Natural killer cell (primary cell): ENCODE data around the gene MACF1. TPM values are rescaled to one million over a fixed set of nuclear protein-coding genes. Genes with fewer than 3 reads are reported as not detected.

ENCODE experiments used
- ATAC-seq, 3 donors: fragments of 150-1000 bp in 2 of 3; fragments of 200-7000 bp in 1 of 3; cut with Tn5 transposase; 1 replicate in 1 of 3; 2 replicates in 2 of 3; pipeline ENCODE4 v1.10.0; 2021; ENCODE audit warnings: mild to moderate bottlenecking in 2 of 3, moderate library complexity in 2 of 3
- DNase-seq, 2 donors: peaks; one replicate each; pipeline versions ENCODE4 v3.0.0 to v3.0.0-alpha.2; 2013 to 2021; ENCODE audit warnings: mixed read lengths in 1 of 2
- H3K27ac ChIP-seq: one replicate; pipeline ENCODE4 v1.5.1; 2013; ENCODE audit warnings: mild to moderate bottlenecking, low read length
- H3K27me3 ChIP-seq: one replicate; pipeline ENCODE4 v1.6.1; 2013; ENCODE audit warnings: low read length; ENCODE audit not compliant: control insufficient read depth, insufficient read depth
- H3K36me3 ChIP-seq: one replicate; pipeline ENCODE4 v1.6.1; 2013; ENCODE audit warnings: low read length; ENCODE audit not compliant: control insufficient read depth, insufficient read depth
- H3K4me1 ChIP-seq: one replicate; pipeline ENCODE4 v1.6.1; 2013; ENCODE audit warnings: low read length; ENCODE audit not compliant: control insufficient read depth, insufficient read depth
- H3K4me3 ChIP-seq: one replicate; pipeline ENCODE4 v1.5.1; 2013; ENCODE audit warnings: low read length
- H3K9me3 ChIP-seq: one replicate; pipeline ENCODE4 v1.6.1; 2013; ENCODE audit warnings: low read length; ENCODE audit not compliant: control insufficient read depth, insufficient read depth
- H3K27ac Mint-ChIP-seq, 2 donors: one replicate each; pipeline ENCODE4 v1.8.0; 2022; ENCODE audit warnings: mild to moderate bottlenecking in 2 of 2, mixed read lengths in 2 of 2, moderate library complexity in 1 of 2
- H3K27me3 Mint-ChIP-seq, 2 donors: one replicate each; pipeline ENCODE4 v1.8.0; 2022; ENCODE audit warnings: low read depth in 2 of 2, mixed read lengths in 2 of 2
- H3K36me3 Mint-ChIP-seq: one replicate; pipeline ENCODE4 v1.8.0; 2022; ENCODE audit warnings: mixed read lengths
- H3K4me1 Mint-ChIP-seq, 2 donors: one replicate each; pipeline ENCODE4 v1.8.0; 2022; ENCODE audit warnings: mixed read lengths in 2 of 2
- H3K4me3 Mint-ChIP-seq: one replicate; pipeline ENCODE4 v1.8.0; 2022; ENCODE audit warnings: mild to moderate bottlenecking, moderate library complexity, mixed read lengths
- H3K9me3 Mint-ChIP-seq, 2 donors: one replicate each; pipeline ENCODE4 v1.8.0; 2022; ENCODE audit warnings: mixed read lengths in 2 of 2
- WGBS: methylation state at CpG from one replicate; pipeline ENCODE4 v1.1.7; 2013; ENCODE audit warnings: missing lambda C conversion rate; ENCODE audit not compliant: insufficient coverage; 5-methylcytosine and 5-hydroxymethylcytosine counted together
- intact Hi-C: fragments of 100-400 bp; cut with micrococcal nuclease; formaldehyde crosslinking; loops from one replicate; pipeline ENCODE4 v1.14.2; 2022
- total RNA-seq, 4 donors: library from RNA; stranded (reverse); fragments of 120-200 nt in 1 of 4; gene quantifications; one replicate each; pipeline versions ENCODE4 v1.2.3 to v1.2.4, GENCODE V29; 2013 to 2022
- TF ChIP-seq, protein P1 (sequence below): fragments of 200-600 bp; IDR thresholded peaks from one replicate; pipeline ENCODE4 v1.8.0; 2022; ENCODE audit warnings: antibody characterized with exemption

The MACF1 gene
- total RNA-seq, 3 donors from 2014 or later (not counting 1 experiment from before 2014, with no cell fraction given): 752 to 811 (median 752) TPM

DNA sequence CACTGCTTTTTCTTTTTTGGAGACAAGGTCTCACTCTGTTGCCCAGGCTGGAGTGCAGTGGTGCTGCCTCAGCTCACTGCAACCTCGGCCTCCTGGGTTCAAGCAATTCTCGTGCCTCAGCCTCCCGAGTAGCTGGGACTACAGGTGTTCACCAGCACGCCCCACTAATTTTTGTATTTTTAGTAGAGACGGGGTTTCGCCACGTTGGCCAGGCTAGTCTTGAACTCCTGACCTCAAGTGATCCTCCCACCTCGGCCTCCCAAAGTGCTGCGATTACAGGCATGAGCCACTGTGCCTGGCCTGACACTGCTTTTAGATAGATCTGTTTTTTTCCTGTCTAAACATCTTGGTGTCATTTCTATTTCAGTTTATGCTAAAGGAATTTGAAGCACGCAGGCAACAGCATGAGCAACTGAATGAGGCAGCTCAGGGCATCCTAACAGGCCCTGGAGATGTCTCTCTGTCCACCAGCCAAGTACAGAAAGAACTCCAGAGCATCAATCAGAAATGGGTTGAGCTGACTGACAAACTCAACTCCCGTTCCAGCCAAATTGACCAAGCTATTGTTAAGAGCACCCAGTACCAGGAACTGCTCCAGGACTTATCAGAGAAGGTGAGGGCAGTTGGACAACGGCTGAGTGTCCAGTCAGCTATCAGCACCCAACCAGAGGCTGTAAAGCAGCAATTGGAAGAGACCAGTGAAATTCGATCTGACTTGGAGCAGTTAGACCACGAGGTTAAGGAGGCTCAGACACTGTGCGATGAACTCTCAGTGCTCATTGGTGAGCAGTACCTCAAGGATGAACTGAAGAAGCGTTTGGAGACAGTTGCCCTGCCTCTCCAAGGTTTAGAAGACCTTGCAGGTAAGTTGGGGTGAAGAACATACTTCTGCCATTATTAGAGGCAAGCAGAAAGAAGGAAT is 180.8 kb downstream of the MACF1 start:
- H3K36me3 ChIP-seq: peaks cover 86% of the 10 kb centered on the region
- ATAC-seq (no peak), DNase-seq (no peak)
- H3K27ac Mint-ChIP-seq: peak overlapping the region; percentile 29 to 51
- no peaks in the 10 kb centered on the region for H3K9me3 Mint-ChIP-seq
- no peak overlapping the region for H3K27ac ChIP-seq
- peaks cover 27% of the 10 kb centered on the region for H3K36me3 Mint-ChIP-seq
- no peaks in the 10 kb centered on the region for H3K27me3 Mint-ChIP-seq
- 93% methylated on average over 16 of the region's 16 CpGs for WGBS
- H3K4me3 Mint-ChIP-seq: no peak overlapping the region
- TF ChIP-seq, protein P1, sequence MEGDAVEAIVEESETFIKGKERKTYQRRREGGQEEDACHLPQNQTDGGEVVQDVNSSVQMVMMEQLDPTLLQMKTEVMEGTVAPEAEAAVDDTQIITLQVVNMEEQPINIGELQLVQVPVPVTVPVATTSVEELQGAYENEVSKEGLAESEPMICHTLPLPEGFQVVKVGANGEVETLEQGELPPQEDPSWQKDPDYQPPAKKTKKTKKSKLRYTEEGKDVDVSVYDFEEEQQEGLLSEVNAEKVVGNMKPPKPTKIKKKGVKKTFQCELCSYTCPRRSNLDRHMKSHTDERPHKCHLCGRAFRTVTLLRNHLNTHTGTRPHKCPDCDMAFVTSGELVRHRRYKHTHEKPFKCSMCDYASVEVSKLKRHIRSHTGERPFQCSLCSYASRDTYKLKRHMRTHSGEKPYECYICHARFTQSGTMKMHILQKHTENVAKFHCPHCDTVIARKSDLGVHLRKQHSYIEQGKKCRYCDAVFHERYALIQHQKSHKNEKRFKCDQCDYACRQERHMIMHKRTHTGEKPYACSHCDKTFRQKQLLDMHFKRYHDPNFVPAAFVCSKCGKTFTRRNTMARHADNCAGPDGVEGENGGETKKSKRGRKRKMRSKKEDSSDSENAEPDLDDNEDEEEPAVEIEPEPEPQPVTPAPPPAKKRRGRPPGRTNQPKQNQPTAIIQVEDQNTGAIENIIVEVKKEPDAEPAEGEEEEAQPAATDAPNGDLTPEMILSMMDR: no peak
- H3K27me3 ChIP-seq: no peaks in the 10 kb centered on the region
- no peak overlapping the region for H3K4me3 ChIP-seq
- H3K4me1 ChIP-seq: no peaks in the 10 kb centered on the region
- H3K9me3 ChIP-seq: no peaks in the 10 kb centered on the region
- intact Hi-C loops: no loop called here
- peaks cover 12 to 17% of the 10 kb centered on the region in 2 donors for H3K4me1 Mint-ChIP-seq

DNA sequence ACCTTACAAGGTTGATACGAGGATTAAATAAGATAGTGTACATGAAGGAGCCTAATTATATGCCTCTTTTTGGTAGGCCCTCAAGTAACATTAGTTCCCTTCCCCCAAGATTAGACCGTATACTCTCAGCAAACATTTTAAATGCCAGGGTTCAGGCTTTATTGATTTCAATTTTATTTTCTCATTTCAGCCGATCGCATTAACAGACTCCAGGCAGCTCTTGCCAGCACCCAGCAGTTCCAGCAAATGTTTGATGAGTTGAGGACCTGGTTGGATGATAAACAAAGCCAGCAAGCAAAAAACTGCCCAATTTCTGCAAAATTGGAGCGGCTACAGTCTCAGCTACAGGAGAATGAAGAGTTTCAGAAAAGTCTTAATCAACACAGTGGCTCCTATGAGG is 182.5 kb downstream of the MACF1 start:
- Mint-ChIP-seq H3K4me1 (peaks cover 26 to 30% of the 10 kb centered on the region in 2 donors), H3K27ac (peak overlapping the region; percentile 27 to 66), H3K27me3 (no peaks in the 10 kb centered on the region), H3K9me3 (no peaks in the 10 kb centered on the region), H3K4me3 (no peak overlapping the region), H3K36me3 (peaks cover 35% of the 10 kb centered on the region)
- TF ChIP-seq, protein P1: no peak
- DNase-seq (no peak), ATAC-seq (no peak)
- Histone ChIP-seq H3K27ac (no peak overlapping the region), H3K9me3 (no peaks in the 10 kb centered on the region), H3K27me3 (no peaks in the 10 kb centered on the region), H3K4me1 (no peaks in the 10 kb centered on the region), H3K36me3 (peaks cover 85% of the 10 kb centered on the region), H3K4me3 (no peak overlapping the region)
- intact Hi-C loops: no loop called here
- WGBS: 100% methylated on average over 4 of the region's 5 CpGs

DNA sequence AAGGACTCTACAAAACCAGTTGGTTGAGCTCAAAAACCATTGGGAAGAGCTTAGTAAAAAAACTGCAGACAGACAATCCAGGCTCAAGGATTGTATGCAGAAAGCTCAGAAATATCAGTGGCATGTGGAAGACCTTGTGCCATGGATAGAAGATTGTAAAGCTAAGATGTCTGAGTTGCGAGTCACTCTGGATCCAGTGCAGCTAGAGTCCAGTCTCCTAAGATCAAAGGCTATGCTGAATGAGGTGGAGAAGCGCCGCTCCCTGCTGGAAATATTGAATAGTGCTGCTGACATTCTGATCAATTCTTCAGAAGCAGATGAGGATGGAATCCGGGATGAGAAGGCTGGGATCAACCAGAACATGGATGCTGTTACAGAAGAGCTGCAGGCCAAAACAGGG is 183.0 kb downstream of the MACF1 start:
- peak overlapping the region; percentile 27 to 66 for H3K27ac Mint-ChIP-seq
- intact Hi-C loops: no loop called here
- H3K4me1 Mint-ChIP-seq: peaks cover 30 to 35% of the 10 kb centered on the region in 2 donors
- no peak overlapping the region for H3K27ac ChIP-seq
- H3K36me3 ChIP-seq: peaks cover 84% of the 10 kb centered on the region
- H3K36me3 Mint-ChIP-seq: peaks cover 36% of the 10 kb centered on the region
- DNase-seq (no peak), ATAC-seq (no peak)
- H3K9me3 ChIP-seq: no peaks in the 10 kb centered on the region
- no peak overlapping the region for H3K4me3 Mint-ChIP-seq
- no peaks in the 10 kb centered on the region for H3K27me3 ChIP-seq
- H3K4me1 ChIP-seq: no peaks in the 10 kb centered on the region
- 98% methylated on average over 4 of the region's 4 CpGs for WGBS
- no peaks in the 10 kb centered on the region for H3K27me3 Mint-ChIP-seq
- TF ChIP-seq, protein P1: no peak
- no peak overlapping the region for H3K4me3 ChIP-seq
- no peaks in the 10 kb centered on the region for H3K9me3 Mint-ChIP-seq
